ENCODE data around the gene HPSE2. TPM values are rescaled to one million over a fixed set of nuclear protein-coding genes. Genes with fewer than 3 reads are reported as not detected.

HPSE2 gene
- total RNA-seq, 1 donor from 2014 or later = not detected

GRCh38 chr10:98481404-98481945 is 754.2 kb downstream of the HPSE2 start:
- no peaks in the 10 kb centered on the region for H3K36me3 Mint-ChIP-seq (ENCODE audit: low read depth, unreplicated experiment)
- H3K9me3 Mint-ChIP-seq (ENCODE audit: unreplicated experiment) = no peaks in the 10 kb centered on the region
- H3K4me1 Mint-ChIP-seq (ENCODE audit: unreplicated experiment) = no peaks in the 10 kb centered on the region
- no peak overlapping the region for H3K4me3 Mint-ChIP-seq (ENCODE audit: unreplicated experiment)
- H3K27ac Mint-ChIP-seq (ENCODE audit: unreplicated experiment) = no peak overlapping the region
- no peaks in the 10 kb centered on the region for H3K27me3 Mint-ChIP-seq (ENCODE audit: unreplicated experiment)
- no peak for TF ChIP-seq CTCF (IDR thresholded peaks at IDR 0.05; ENCODE audit: unreplicated experiment)
- no peak for DNase-seq (ENCODE audit: low spot score)

- no peak overlapping the region for H3K27ac Mint-ChIP-seq (ENCODE audit: unreplicated experiment)
- DNase-seq (ENCODE audit: low spot score) = no peak
- H3K36me3 Mint-ChIP-seq (ENCODE audit: low read depth, unreplicated experiment) = no peaks in the 10 kb centered on the region
- no peaks in the 10 kb centered on the region for H3K4me1 Mint-ChIP-seq (ENCODE audit: unreplicated experiment)
- no peaks in the 10 kb centered on the region for H3K27me3 Mint-ChIP-seq (ENCODE audit: unreplicated experiment)
- no peaks in the 10 kb centered on the region for H3K9me3 Mint-ChIP-seq (ENCODE audit: unreplicated experiment)
- no peak overlapping the region for H3K4me3 Mint-ChIP-seq (ENCODE audit: unreplicated experiment)
- TF ChIP-seq CTCF (IDR thresholded peaks at IDR 0.05; ENCODE audit: unreplicated experiment) = no peak
Measured at GRCh38 chr10:98478430-98479222, 757.0 kb downstream of the HPSE2 start.

- no peaks in the 10 kb centered on the region for H3K36me3 Mint-ChIP-seq (ENCODE audit: low read depth, unreplicated experiment)
- H3K4me1 Mint-ChIP-seq (ENCODE audit: unreplicated experiment) = no peaks in the 10 kb centered on the region
- no peaks in the 10 kb centered on the region for H3K27me3 Mint-ChIP-seq (ENCODE audit: unreplicated experiment)
- no peaks in the 10 kb centered on the region for H3K9me3 Mint-ChIP-seq (ENCODE audit: unreplicated experiment)
- no peak for DNase-seq (ENCODE audit: low spot score)
- H3K4me3 Mint-ChIP-seq (ENCODE audit: unreplicated experiment) = no peak overlapping the region
- no peak overlapping the region for H3K27ac Mint-ChIP-seq (ENCODE audit: unreplicated experiment)
- no peak for TF ChIP-seq CTCF (IDR thresholded peaks at IDR 0.05; ENCODE audit: unreplicated experiment)
Measured at GRCh38 chr10:98477861-98478260, 757.8 kb downstream of the HPSE2 start.

GRCh38 chr10:98474628-98475027 is 761.0 kb downstream of the HPSE2 start:
- Mint-ChIP-seq H3K36me3 (ENCODE audit: low read depth, unreplicated experiment) (no peaks in the 10 kb centered on the region), H3K27ac (ENCODE audit: unreplicated experiment) (no peak overlapping the region), H3K4me3 (ENCODE audit: unreplicated experiment) (no peak overlapping the region), H3K4me1 (ENCODE audit: unreplicated experiment) (peaks cover 7% of the 10 kb centered on the region), H3K27me3 (ENCODE audit: unreplicated experiment) (no peaks in the 10 kb centered on the region), H3K9me3 (ENCODE audit: unreplicated experiment) (no peaks in the 10 kb centered on the region)
- DNase-seq (ENCODE audit: low spot score) = no peak
- no peak for TF ChIP-seq CTCF (IDR thresholded peaks at IDR 0.05; ENCODE audit: unreplicated experiment)

- Mint-ChIP-seq H3K9me3 (ENCODE audit: unreplicated experiment) (no peaks in the 10 kb centered on the region), H3K36me3 (ENCODE audit: low read depth, unreplicated experiment) (no peaks in the 10 kb centered on the region), H3K27me3 (ENCODE audit: unreplicated experiment) (no peaks in the 10 kb centered on the region), H3K4me1 (ENCODE audit: unreplicated experiment) (peaks cover 14% of the 10 kb centered on the region), H3K27ac (ENCODE audit: unreplicated experiment) (no peak overlapping the region), H3K4me3 (ENCODE audit: unreplicated experiment) (no peak overlapping the region)
- TF ChIP-seq CTCF (IDR thresholded peaks at IDR 0.05; ENCODE audit: unreplicated experiment) = no peak
- no peak for DNase-seq (ENCODE audit: low spot score)
Measured at GRCh38 chr10:98472196-98472595, 763.5 kb downstream of the HPSE2 start.

All from endothelial cell (in vitro differentiated cells).